A549 (cell line): ENCODE measurements around the gene TEAD2. TPM values are rescaled to one million over a fixed set of nuclear protein-coding genes. Genes with fewer than 3 reads are reported as not detected.

Experiments
- ATAC-seq, 2 experiments: fragments of 200-7000 bp in 1 of 2; fragments of >200 bp in 1 of 2; cut with Nextera tagmentation in 1 of 2; cut with Tn5 transposase in 1 of 2; 3 replicates each; pipeline versions ENCODE4 v1.8.0 to v1.9.1; 2018 to 2020; ENCODE audit warnings: mild to moderate bottlenecking in 1 of 2, moderate library complexity in 1 of 2
- CTCF ChIA-PET: fragments of 300-600 bp; sonication (Branson Sonifier 250); formaldehyde crosslinking; extraction: SDS; loops from one replicate; lab custom pipeline; 2021; ENCODE audit warnings: antibody characterized with exemption, inconsistent platforms; lab: Yijun Ruan, JAX
- POLR2A ChIA-PET: fragments of 350-600 bp; formaldehyde crosslinking; extraction: SDS; loops from one replicate; lab custom pipeline; 2021; ENCODE audit warnings: antibody characterized with exemption, inconsistent platforms; lab: Yijun Ruan, JAX
- DNase-seq, 2 experiments: peaks; one replicate each; pipeline versions ENCODE4 v3.0.0 to v3.0.0-alpha.2; 2011 to 2016; ENCODE audit warnings: low read depth in 1 of 2, low spot score in 1 of 2
- FAIRE-seq: peaks from 2 replicates; lab custom pipeline; 2011; peaks lifted over from hg19 to GRCh38; lab: Jason Lieb, UNC
- H3K27ac ChIP-seq, 2 experiments: fragments of >200 bp; sonication (Bioruptor Twin); formaldehyde crosslinking; 3 replicates each; pipeline ENCODE4 v1.5.1; 2016 to 2017
- H3K4me1 ChIP-seq: fragments of >200 bp; sonication (Bioruptor Twin); formaldehyde crosslinking; 3 replicates; pipeline ENCODE4 v1.6.1; 2016
- H3K4me2 ChIP-seq: fragments of >200 bp; sonication (Bioruptor Twin); formaldehyde crosslinking; 3 replicates; pipeline ENCODE4 v1.6.1; 2016
- H3K4me3 ChIP-seq: fragments of >200 bp; sonication (Bioruptor Twin); formaldehyde crosslinking; 3 replicates; pipeline ENCODE4 v1.5.1; 2016
- H3K9me3 ChIP-seq: fragments of >200 bp; sonication (Bioruptor Twin); formaldehyde crosslinking; 3 replicates; pipeline ENCODE4 v1.6.1; 2016
- ATOH8 ChIP-seq: fragments of 250-450 bp; sonication (Bioruptor Pico); IDR thresholded peaks from 2 replicates; pipeline ENCODE4 v1.5.0; 2020; ENCODE audit warnings: low read depth, mild to moderate bottlenecking, moderate library complexity
- BHLHE40 ChIP-seq: IDR thresholded peaks from 2 replicates; pipeline ENCODE4 v1.6.1; 2012; ENCODE audit warnings: low read depth, low read length, inconsistent platforms
- CHD4 ChIP-seq: fragments of 200-600 bp; sonication (generic); IDR thresholded peaks from 2 replicates; pipeline ENCODE4 v1.6.1; 2016; ENCODE audit warnings: antibody characterized with exemption, mild to moderate bottlenecking, borderline replicate concordance
- HOXB5 ChIP-seq: fragments of 250-450 bp; sonication (Bioruptor Pico); IDR thresholded peaks from 2 replicates; pipeline ENCODE4 v1.5.0; 2020; ENCODE audit warnings: mild to moderate bottlenecking, moderate library complexity
- JUN ChIP-seq, 2 experiments: fragments of >200 bp; sonication (Bioruptor Twin); formaldehyde crosslinking; IDR thresholded peaks; 2 replicates in 1 of 2; 3 replicates in 1 of 2; pipeline ENCODE4 v1.6.1; 2016 to 2017
- KDM5A ChIP-seq: fragments of 200-600 bp; sonication (generic); IDR thresholded peaks from 2 replicates; pipeline ENCODE4 v1.6.1; 2016; ENCODE audit warnings: antibody characterized with exemption, mild to moderate bottlenecking
- MAZ ChIP-seq: fragments of 150-350 bp; IDR thresholded peaks from 2 replicates; pipeline ENCODE4 v1.6.1; 2014; ENCODE audit warnings: antibody characterized with exemption, low read depth, low read length, borderline replicate concordance
- MYC ChIP-seq: IDR thresholded peaks from 2 replicates; pipeline ENCODE4 v1.6.1; 2012; ENCODE audit warnings: mild to moderate bottlenecking, inconsistent platforms, low read length, improper control_type of control experiment, borderline replicate concordance
- NFE2L2 ChIP-seq: fragments of 150-350 bp; conservative IDR thresholded peaks from 2 replicates; pipeline ENCODE4 v1.6.1; 2014; ENCODE audit warnings: low read length
- RCOR1 ChIP-seq: fragments of 150-350 bp; IDR thresholded peaks from 2 replicates; pipeline ENCODE4 v1.6.1; 2014; ENCODE audit warnings: antibody characterized with exemption, low read length, low read depth
- RFX5 ChIP-seq: fragments of 450-650 bp; IDR thresholded peaks from 2 replicates; pipeline ENCODE4 v1.7.1; 2014; ENCODE audit warnings: antibody characterized with exemption, mild to moderate bottlenecking, moderate library complexity
- RNF2 ChIP-seq: fragments of 200-600 bp; sonication (generic); IDR thresholded peaks from 2 replicates; pipeline ENCODE4 v1.6.1; 2016; ENCODE audit warnings: low read depth, mild to moderate bottlenecking, antibody characterized with exemption, moderate library complexity, borderline replicate concordance
- SREBF2 ChIP-seq: fragments of 450-650 bp; IDR thresholded peaks from 2 replicates; pipeline ENCODE4 v1.6.1; 2014; ENCODE audit warnings: mild to moderate bottlenecking, moderate library complexity
- TFCP2L1 ChIP-seq: fragments of 250-450 bp; sonication (Bioruptor Pico); IDR thresholded peaks from 2 replicates; pipeline ENCODE4 v1.5.0; 2021; ENCODE audit warnings: mild to moderate bottlenecking
- USF2 ChIP-seq: fragments of 450-650 bp; IDR thresholded peaks from 2 replicates; pipeline ENCODE4 v1.6.1; 2014; ENCODE audit warnings: antibody characterized with exemption
- ZC3H11A ChIP-seq: fragments of 450-650 bp; IDR thresholded peaks from 2 replicates; pipeline ENCODE4 v1.6.1; 2014; ENCODE audit warnings: antibody characterized with exemption, mild to moderate bottlenecking
- WGBS: methylation state at CpG from one replicate; pipeline ENCODE4 v1.1.6; 2017; ENCODE audit errors: missing lambda C conversion rate; 5-methylcytosine and 5-hydroxymethylcytosine counted together
- polyA plus RNA-seq, 4 experiments: library from polyadenylated mRNA; depleted of rRNA in 3 of 4; stranded (reverse); fragments of >200 nt; fragmentation: RNase III in 1 of 4; extraction: RNeasy Plus Mini Kit Qiagen cat#74134 plus additional on column Dnase treatment in 1 of 4; gene quantifications; 2 replicates in 3 of 4; 3 replicates in 1 of 4; pipeline ENCODE4 v1.2.3, GENCODE V29; 2011 to 2017
- TF ChIP-seq, protein P1 (sequence below): fragments of 250-450 bp; sonication (Bioruptor Pico); IDR thresholded peaks from 2 replicates; pipeline ENCODE4 v1.5.0; 2021; ENCODE audit warnings: mild to moderate bottlenecking, moderate library complexity, borderline replicate concordance
- TF ChIP-seq, protein P2 (sequence below): fragments of 200-600 bp; sonication (generic); IDR thresholded peaks from 2 replicates; pipeline ENCODE4 v1.6.1; 2016; ENCODE audit warnings: antibody characterized with exemption, mild to moderate bottlenecking, moderate library complexity

Gene TEAD2
- polyA plus RNA-seq, 2 of the 4 experiments (the other 2 are of a cell fraction) = 15.9 to 25.3 TPM

DNA sequence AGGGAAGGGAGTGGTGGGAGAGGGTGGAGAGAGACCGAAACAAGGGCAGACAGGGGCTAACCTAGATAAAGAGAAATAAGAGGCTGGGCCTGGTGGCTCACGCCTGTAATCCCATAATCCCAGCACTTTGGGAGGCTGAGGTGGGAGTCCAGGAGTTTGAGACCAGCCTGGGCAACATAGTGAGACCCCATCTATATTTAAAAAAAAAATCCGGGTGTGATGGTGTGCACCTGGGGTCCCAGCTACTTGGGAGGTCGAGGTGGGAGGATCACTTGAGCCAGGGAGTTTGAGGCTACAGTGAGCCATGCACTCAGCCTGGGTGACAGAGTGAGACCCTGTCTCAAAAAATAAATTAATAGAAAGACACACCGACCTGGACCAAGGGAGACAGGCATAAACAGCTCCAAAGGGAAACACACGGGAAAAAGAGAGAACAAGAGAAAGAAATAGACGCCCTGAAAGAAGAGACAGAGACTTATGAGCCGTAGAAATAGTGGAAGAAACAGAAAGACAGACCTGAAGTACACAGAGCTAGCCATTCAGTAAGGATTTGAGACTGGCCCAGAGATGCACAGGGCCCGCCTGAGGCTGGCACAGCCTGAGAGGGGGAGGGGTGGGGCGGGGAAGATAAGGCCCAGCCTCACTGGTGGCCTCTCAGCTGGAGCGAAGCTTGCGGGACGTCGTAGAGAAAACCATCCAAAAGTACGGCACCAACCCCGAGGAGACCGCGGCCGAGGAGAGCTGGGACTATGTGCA, 24.8 kb downstream of the TEAD2 start:
- WGBS = 92% methylated on average over 19 of the region's 19 CpGs
- CTCF ChIA-PET = interaction anchor here (0.5 to 1.8 kb wide), 8 partner anchors 8 to 264 kb away, joined by 3 to 6 read pairs (median 3); no protein-coding TSS in a partner anchor
- ATAC-seq = no peak
- TF ChIP-seq JUN (IDR thresholded peaks at IDR 0.05) (0 out of 5 replicates have a peak, but pooled peaks of 1 of the 2 experiments have one; percentile 37), TFCP2L1 (no peak), ZC3H11A (no peak)
- Histone ChIP-seq H3K4me2 (no peak overlapping the region), H3K4me3 (no peak overlapping the region), H3K9me3 (no peaks in the 10 kb centered on the region), H3K27ac (no peak overlapping the region), H3K4me1 (no peaks in the 10 kb centered on the region)
- no peak for FAIRE-seq
- DNase-seq = no peak
- POLR2A ChIA-PET = no interaction called here

DNA sequence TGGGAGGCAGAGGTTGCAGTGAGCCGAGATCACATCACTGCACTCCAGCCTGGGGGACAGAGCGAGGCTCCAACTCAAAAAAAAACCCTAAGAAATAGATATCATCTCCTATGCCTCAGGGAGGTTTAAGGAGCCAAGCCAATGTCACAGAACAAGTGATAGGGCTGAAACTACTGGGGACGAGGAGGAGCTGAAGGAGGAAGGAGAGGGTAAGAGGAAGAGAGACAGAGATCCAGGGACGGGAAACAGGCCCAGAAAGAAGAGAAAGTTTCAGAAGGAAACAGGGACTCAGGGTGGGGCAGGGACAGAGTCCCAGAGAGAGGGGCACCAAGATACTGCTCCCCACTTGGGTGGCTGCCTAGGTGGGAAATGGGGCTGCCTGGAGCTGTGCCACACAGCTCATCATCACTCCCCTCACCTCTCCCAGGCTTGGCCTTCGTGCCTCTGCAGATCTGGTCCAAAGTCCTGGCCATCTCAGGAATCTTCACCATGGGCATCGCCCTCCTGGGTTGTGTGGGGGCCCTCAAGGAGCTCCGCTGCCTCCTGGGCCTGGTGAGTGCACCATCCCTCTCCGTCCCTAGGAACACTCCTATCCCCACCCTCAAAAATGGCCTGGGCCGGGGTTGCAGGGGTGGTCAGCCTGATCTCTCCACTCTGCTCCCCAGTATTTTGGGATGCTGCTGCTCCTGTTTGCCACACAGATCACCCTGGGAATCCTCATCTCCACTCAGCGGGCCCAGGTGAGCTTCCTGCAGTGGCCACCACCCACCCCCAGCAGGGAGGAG, 25.5 kb downstream of the TEAD2 start:
- CTCF ChIA-PET = interaction anchor here (0.9 to 1.8 kb wide), 5 partner anchors 8 to 129 kb away, joined by 3 to 6 read pairs (median 3); no protein-coding TSS in a partner anchor
- POLR2A ChIA-PET = no interaction called here
- H3K4me3 ChIP-seq = no peak overlapping the region
- WGBS = 91% methylated on average over 10 of the region's 10 CpGs
- no peak for TF ChIP-seq BHLHE40
- TF ChIP-seq CHD4 = no peak
- no peak for TF ChIP-seq RFX5
- no peak overlapping the region for H3K4me2 ChIP-seq
- no peak for FAIRE-seq
- ATAC-seq = no peak
- DNase-seq = no peak
- H3K27ac ChIP-seq = no peak overlapping the region
- H3K9me3 ChIP-seq = no peaks in the 10 kb centered on the region
- no peaks in the 10 kb centered on the region for H3K4me1 ChIP-seq

DNA sequence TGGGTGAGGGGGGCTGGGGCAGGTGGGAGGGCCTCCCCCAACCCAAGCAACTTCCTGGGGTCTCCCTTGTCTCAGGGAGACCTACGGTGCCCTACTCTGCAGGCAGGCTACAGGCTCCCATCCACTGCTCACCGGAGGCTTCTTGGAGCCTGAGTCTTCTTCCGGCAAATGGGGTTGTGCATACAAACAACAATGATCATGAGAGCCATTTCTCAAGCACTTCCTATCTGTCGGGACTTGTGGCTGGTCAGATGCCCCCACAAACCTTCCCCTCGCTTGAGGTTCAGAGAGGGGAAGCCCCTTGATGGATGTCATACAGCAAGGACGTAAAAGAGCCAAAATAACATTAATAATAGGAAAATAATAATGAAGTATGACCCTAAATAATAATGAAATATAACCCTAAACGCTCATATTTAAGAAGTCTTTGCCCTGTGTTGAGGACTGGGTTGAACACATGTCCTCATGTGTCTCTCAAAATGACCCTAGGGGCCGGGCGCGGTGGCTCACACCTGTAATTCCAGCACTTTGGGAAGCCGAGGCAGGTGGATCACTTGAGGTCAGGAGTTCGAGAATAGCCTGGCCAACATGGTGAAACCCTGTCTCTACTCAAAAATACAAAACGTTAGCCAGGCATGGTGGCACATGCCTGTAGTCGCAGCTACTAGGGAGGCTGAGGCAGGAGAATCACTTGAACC, 26.3 kb downstream of the TEAD2 start:
- FAIRE-seq (no peak), ATAC-seq (no peak), DNase-seq (no peak)
- Histone ChIP-seq H3K4me2 (no peak overlapping the region), H3K9me3 (no peaks in the 10 kb centered on the region), H3K4me1 (no peaks in the 10 kb centered on the region), H3K27ac (no peak overlapping the region), H3K4me3 (no peak overlapping the region)
- TF ChIP-seq MYC (no peak), KDM5A (no peak), ATOH8 (CRISPR knock-in tag) (no peak), ZC3H11A (no peak), TFCP2L1 (no peak), RNF2 (no peak), USF2 (no peak), SREBF2 (no peak), MAZ (no peak), NFE2L2 (no peak), RCOR1 (no peak), HOXB5 (CRISPR knock-in tag) (no peak)
- TF ChIP-seq, protein P1, sequence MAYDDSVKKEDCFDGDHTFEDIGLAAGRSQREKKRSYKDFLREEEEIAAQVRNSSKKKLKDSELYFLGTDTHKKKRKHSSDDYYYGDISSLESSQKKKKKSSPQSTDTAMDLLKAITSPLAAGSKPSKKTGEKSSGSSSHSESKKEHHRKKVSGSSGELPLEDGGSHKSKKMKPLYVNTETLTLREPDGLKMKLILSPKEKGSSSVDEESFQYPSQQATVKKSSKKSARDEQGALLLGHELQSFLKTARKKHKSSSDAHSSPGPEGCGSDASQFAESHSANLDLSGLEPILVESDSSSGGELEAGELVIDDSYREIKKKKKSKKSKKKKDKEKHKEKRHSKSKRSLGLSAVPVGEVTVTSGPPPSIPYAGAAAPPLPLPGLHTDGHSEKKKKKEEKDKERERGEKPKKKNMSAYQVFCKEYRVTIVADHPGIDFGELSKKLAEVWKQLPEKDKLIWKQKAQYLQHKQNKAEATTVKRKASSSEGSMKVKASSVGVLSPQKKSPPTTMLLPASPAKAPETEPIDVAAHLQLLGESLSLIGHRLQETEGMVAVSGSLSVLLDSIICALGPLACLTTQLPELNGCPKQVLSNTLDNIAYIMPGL = no peak
- TF ChIP-seq, protein P2, sequence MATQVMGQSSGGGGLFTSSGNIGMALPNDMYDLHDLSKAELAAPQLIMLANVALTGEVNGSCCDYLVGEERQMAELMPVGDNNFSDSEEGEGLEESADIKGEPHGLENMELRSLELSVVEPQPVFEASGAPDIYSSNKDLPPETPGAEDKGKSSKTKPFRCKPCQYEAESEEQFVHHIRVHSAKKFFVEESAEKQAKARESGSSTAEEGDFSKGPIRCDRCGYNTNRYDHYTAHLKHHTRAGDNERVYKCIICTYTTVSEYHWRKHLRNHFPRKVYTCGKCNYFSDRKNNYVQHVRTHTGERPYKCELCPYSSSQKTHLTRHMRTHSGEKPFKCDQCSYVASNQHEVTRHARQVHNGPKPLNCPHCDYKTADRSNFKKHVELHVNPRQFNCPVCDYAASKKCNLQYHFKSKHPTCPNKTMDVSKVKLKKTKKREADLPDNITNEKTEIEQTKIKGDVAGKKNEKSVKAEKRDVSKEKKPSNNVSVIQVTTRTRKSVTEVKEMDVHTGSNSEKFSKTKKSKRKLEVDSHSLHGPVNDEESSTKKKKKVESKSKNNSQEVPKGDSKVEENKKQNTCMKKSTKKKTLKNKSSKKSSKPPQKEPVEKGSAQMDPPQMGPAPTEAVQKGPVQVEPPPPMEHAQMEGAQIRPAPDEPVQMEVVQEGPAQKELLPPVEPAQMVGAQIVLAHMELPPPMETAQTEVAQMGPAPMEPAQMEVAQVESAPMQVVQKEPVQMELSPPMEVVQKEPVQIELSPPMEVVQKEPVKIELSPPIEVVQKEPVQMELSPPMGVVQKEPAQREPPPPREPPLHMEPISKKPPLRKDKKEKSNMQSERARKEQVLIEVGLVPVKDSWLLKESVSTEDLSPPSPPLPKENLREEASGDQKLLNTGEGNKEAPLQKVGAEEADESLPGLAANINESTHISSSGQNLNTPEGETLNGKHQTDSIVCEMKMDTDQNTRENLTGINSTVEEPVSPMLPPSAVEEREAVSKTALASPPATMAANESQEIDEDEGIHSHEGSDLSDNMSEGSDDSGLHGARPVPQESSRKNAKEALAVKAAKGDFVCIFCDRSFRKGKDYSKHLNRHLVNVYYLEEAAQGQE = no peak
- WGBS = 84% methylated on average over 14 of the region's 14 CpGs
- ChIA-PET CTCF (interaction anchor here (0.6 to 2.0 kb wide), 4 partner anchors 9 to 36 kb away, joined by 3 to 8 read pairs (median 3); no protein-coding TSS in a partner anchor), POLR2A (no interaction called here)
